Measurements from ENCODE around the gene CEP128. TPM values are rescaled to one million over a fixed set of nuclear protein-coding genes. Genes with fewer than 3 reads are reported as not detected.

CEP128 gene
- total and polyA plus RNA-seq, 2 experiments from 2014 or later = 7.6 to 17.6 TPM

DNA sequence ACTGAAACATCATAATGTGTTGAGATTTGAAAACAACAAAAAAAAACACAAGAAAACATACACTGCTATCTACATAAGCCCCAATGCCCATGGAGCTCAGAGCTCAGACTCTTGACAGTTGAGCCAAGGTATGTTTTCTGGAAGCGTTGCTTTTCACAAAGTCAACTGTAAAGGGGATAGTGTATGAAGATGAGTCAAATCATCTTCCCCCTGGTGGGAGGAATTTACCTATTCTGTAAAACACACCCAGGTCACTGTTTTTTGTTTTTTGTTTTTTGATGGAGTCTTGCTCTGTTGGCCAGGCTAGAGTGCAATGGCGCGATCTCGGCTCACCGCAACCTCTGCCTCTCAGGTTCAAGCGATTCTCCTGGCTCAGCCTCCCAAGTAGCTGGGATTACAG, 368.9 kb downstream of the CEP128 start:
- Histone ChIP-seq H3K4me2 (no peak overlapping the region), H4K20me1 (replicated peaks; ENCODE audit: insufficient read depth) (no peaks in the 10 kb centered on the region), H3K36me3 (ENCODE audit: insufficient read depth) (no peaks in the 10 kb centered on the region), H3K79me2 (replicated peaks; ENCODE audit: insufficient read depth) (no peaks in the 10 kb centered on the region), H3K4me1 (ENCODE audit: insufficient read depth) (no peaks in the 10 kb centered on the region; the same call in 1 of the 2 replicates), H3K4me3 (no peak overlapping the region), H3F3A (replicated peaks; ENCODE audit: low read depth) (no peaks in the 10 kb centered on the region), H3K27me3 (ENCODE audit: insufficient read depth) (no peaks in the 10 kb centered on the region), H3K27ac (ENCODE audit: low read depth) (no peak overlapping the region), H3K9me2 (ENCODE audit: insufficient read depth) (no peaks in the 10 kb centered on the region), H2AFZ (no peak overlapping the region)
- no peak for ATAC-seq
- Mint-ChIP-seq H3K36me3 (ENCODE audit: low read depth) (no peaks in the 10 kb centered on the region), H3K27me3 (ENCODE audit: insufficient read depth, low read depth, poor library complexity) (no peaks in the 10 kb centered on the region), H3K9me3 (no peaks in the 10 kb centered on the region), H3K4me3 (no peak overlapping the region), H3K27ac (no peak overlapping the region), H3K4me1 (peaks cover 15% of the 10 kb centered on the region; the same call in 2 of the 3 replicates)
- DNase-seq (ENCODE audit: low spot score) = peak; percentile 54
- TF ChIP-seq ZNF114 (CRISPR knock-in tag; IDR thresholded peaks at IDR 0.05) = no peak
- peak in 1 of 2 experiments; percentile 36; a peak in 2 of 4 replicates for TF ChIP-seq CTCF (conservative IDR thresholded peaks at IDR 0.05; ENCODE audit: low read depth in 2 of 2)

- Histone ChIP-seq H3K36me3 (ENCODE audit: insufficient read depth) (no peaks in the 10 kb centered on the region), H2AFZ (no peak overlapping the region), H3K27me3 (ENCODE audit: insufficient read depth) (no peaks in the 10 kb centered on the region), H3K27ac (ENCODE audit: low read depth) (no peak overlapping the region), H3F3A (replicated peaks; ENCODE audit: low read depth) (no peaks in the 10 kb centered on the region), H3K4me3 (no peak overlapping the region), H3K4me1 (ENCODE audit: insufficient read depth) (peaks cover 3% of the 10 kb centered on the region), H3K79me2 (replicated peaks; ENCODE audit: insufficient read depth) (no peaks in the 10 kb centered on the region), H4K20me1 (replicated peaks; ENCODE audit: insufficient read depth) (no peaks in the 10 kb centered on the region), H3K9me2 (ENCODE audit: insufficient read depth) (no peaks in the 10 kb centered on the region), H3K4me2 (no peak overlapping the region)
- Mint-ChIP-seq H3K4me3 (no peak overlapping the region), H3K27ac (no peak overlapping the region), H3K36me3 (ENCODE audit: low read depth) (no peaks in the 10 kb centered on the region), H3K4me1 (peaks cover 13% of the 10 kb centered on the region; the same call in 2 of the 3 replicates), H3K27me3 (ENCODE audit: insufficient read depth, low read depth, poor library complexity) (no peaks in the 10 kb centered on the region), H3K9me3 (no peaks in the 10 kb centered on the region)
- DNase-seq (ENCODE audit: low spot score) (no peak), ATAC-seq (no peak)
- TF ChIP-seq REST (IDR thresholded peaks at IDR 0.05; ENCODE audit: unreplicated experiment) (no peak), ZNF331 (CRISPR knock-in tag; IDR thresholded peaks at IDR 0.05; ENCODE audit: low read depth) (no peak), ZNF114 (CRISPR knock-in tag; IDR thresholded peaks at IDR 0.05) (no peak), CREB1 (CRISPR knock-in tag; IDR thresholded peaks at IDR 0.05; ENCODE audit: low read depth) (no peak), CTCF (conservative IDR thresholded peaks at IDR 0.05; ENCODE audit: low read depth in 2 of 2) (no peak), EZH2 (IDR thresholded peaks at IDR 0.05; ENCODE audit: low read depth, unreplicated experiment) (no peak)
- TF ChIP-seq, protein P1, sequence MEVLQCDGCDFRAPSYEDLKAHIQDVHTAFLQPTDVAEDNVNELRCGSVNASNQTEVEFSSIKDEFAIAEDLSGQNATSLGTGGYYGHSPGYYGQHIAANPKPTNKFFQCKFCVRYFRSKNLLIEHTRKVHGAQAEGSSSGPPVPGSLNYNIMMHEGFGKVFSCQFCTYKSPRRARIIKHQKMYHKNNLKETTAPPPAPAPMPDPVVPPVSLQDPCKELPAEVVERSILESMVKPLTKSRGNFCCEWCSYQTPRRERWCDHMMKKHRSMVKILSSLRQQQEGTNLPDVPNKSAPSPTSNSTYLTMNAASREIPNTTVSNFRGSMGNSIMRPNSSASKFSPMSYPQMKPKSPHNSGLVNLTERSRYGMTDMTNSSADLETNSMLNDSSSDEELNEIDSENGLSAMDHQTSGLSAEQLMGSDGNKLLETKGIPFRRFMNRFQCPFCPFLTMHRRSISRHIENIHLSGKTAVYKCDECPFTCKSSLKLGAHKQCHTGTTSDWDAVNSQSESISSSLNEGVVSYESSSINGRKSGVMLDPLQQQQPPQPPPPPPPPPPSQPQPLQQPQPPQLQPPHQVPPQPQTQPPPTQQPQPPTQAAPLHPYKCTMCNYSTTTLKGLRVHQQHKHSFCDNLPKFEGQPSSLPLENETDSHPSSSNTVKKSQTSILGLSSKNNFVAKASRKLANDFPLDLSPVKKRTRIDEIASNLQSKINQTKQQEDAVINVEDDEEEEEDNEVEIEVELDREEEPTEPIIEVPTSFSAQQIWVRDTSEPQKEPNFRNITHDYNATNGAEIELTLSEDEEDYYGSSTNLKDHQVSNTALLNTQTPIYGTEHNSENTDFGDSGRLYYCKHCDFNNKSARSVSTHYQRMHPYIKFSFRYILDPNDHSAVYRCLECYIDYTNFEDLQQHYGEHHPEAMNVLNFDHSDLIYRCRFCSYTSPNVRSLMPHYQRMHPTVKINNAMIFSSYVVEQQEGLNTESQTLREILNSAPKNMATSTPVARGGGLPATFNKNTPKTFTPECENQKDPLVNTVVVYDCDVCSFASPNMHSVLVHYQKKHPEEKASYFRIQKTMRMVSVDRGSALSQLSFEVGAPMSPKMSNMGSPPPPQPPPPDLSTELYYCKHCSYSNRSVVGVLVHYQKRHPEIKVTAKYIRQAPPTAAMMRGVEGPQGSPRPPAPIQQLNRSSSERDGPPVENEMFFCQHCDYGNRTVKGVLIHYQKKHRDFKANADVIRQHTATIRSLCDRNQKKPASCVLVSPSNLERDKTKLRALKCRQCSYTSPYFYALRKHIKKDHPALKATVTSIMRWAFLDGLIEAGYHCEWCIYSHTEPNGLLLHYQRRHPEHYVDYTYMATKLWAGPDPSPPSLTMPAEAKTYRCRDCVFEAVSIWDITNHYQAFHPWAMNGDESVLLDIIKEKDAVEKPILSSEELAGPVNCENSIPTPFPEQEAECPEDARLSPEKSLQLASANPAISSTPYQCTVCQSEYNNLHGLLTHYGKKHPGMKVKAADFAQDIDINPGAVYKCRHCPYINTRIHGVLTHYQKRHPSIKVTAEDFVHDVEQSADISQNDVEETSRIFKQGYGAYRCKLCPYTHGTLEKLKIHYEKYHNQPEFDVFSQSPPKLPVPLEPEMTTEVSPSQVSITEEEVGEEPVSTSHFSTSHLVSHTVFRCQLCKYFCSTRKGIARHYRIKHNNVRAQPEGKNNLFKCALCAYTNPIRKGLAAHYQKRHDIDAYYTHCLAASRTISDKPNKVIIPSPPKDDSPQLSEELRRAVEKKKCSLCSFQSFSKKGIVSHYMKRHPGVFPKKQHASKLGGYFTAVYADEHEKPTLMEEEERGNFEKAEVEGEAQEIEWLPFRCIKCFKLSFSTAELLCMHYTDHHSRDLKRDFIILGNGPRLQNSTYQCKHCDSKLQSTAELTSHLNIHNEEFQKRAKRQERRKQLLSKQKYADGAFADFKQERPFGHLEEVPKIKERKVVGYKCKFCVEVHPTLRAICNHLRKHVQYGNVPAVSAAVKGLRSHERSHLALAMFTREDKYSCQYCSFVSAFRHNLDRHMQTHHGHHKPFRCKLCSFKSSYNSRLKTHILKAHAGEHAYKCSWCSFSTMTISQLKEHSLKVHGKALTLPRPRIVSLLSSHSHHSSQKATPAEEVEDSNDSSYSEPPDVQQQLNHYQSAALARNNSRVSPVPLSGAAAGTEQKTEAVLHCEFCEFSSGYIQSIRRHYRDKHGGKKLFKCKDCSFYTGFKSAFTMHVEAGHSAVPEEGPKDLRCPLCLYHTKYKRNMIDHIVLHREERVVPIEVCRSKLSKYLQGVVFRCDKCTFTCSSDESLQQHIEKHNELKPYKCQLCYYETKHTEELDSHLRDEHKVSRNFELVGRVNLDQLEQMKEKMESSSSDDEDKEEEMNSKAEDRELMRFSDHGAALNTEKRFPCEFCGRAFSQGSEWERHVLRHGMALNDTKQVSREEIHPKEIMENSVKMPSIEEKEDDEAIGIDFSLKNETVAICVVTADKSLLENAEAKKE (CRISPR knock-in tag; IDR thresholded peaks at IDR 0.05) = no peak
Measured at GRCh38 chr14:80570930-80571298, 370.6 kb downstream of the CEP128 start.
